ENCODE measurements around the gene PKDCC. TPM values are rescaled to one million over a fixed set of nuclear protein-coding genes. Genes with fewer than 3 reads are reported as not detected.

Gene PKDCC
- total RNA-seq, 4 donors from 2014 or later = 155 to 328 (median 200) TPM

- Histone ChIP-seq H3K36me3 (no peaks in the 10 kb centered on the region), H3K4me1 (peaks cover 0 to 23% (median 8%) of the 10 kb centered on the region in 4 donors), H3K9me3 (no peaks in the 10 kb centered on the region), H3K27me3 (no peaks in the 10 kb centered on the region), H3K4me3 (no peak overlapping the region), H3K27ac (no peak overlapping the region)
- 70 to 87% methylated on average over 2 of the region's 2 CpGs for WGBS, 2 donors
- TF ChIP-seq POLR2A (IDR thresholded peaks at IDR 0.05) = no peak
- TF ChIP-seq, protein P1, sequence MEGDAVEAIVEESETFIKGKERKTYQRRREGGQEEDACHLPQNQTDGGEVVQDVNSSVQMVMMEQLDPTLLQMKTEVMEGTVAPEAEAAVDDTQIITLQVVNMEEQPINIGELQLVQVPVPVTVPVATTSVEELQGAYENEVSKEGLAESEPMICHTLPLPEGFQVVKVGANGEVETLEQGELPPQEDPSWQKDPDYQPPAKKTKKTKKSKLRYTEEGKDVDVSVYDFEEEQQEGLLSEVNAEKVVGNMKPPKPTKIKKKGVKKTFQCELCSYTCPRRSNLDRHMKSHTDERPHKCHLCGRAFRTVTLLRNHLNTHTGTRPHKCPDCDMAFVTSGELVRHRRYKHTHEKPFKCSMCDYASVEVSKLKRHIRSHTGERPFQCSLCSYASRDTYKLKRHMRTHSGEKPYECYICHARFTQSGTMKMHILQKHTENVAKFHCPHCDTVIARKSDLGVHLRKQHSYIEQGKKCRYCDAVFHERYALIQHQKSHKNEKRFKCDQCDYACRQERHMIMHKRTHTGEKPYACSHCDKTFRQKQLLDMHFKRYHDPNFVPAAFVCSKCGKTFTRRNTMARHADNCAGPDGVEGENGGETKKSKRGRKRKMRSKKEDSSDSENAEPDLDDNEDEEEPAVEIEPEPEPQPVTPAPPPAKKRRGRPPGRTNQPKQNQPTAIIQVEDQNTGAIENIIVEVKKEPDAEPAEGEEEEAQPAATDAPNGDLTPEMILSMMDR (IDR thresholded peaks at IDR 0.05) = no peak
- no peak for TF ChIP-seq EP300 (IDR thresholded peaks at IDR 0.05)
- DNase-seq (ENCODE audit: low spot score in 2 of 2) = no peak
Observed at GRCh38 chr2:42073739-42074503, 26.1 kb downstream of the PKDCC start.

GRCh38 chr2:42074661-42075060 is 26.8 kb downstream of the PKDCC start:
- Histone ChIP-seq H3K36me3 (no peaks in the 10 kb centered on the region), H3K27me3 (no peaks in the 10 kb centered on the region), H3K9me3 (no peaks in the 10 kb centered on the region), H3K4me1 (peaks cover 0 to 23% (median 8%) of the 10 kb centered on the region in 4 donors), H3K27ac (no peak overlapping the region), H3K4me3 (no peak overlapping the region)
- TF ChIP-seq POLR2A (IDR thresholded peaks at IDR 0.05) (no peak), EP300 (IDR thresholded peaks at IDR 0.05) (no peak)
- TF ChIP-seq, protein P1 (IDR thresholded peaks at IDR 0.05) = no peak
- WGBS, 2 donors = 79 to 93% methylated on average over 1 to 2 of the region's 2 CpGs
- DNase-seq (ENCODE audit: low spot score in 2 of 2) = no peak

GRCh38 chr2:42076357-42077225 is 28.8 kb downstream of the PKDCC start:
- Histone ChIP-seq H3K4me3 (no peak overlapping the region), H3K27me3 (no peaks in the 10 kb centered on the region), H3K4me1 (peaks cover 0 to 19% (median 8%) of the 10 kb centered on the region in 4 donors), H3K27ac (no peak overlapping the region), H3K36me3 (no peaks in the 10 kb centered on the region), H3K9me3 (no peaks in the 10 kb centered on the region)
- DNase-seq (ENCODE audit: low spot score in 2 of 2) = no peak
- TF ChIP-seq, protein P1 (IDR thresholded peaks at IDR 0.05) = no peak
- TF ChIP-seq POLR2A (IDR thresholded peaks at IDR 0.05) (no peak), EP300 (IDR thresholded peaks at IDR 0.05) (no peak)
- 87% methylated on average over 10 of the region's 10 CpGs for WGBS, 2 donors

GRCh38 chr2:42077343-42077742 is 29.5 kb downstream of the PKDCC start:
- H3K27ac ChIP-seq = no peak overlapping the region
- no peaks in the 10 kb centered on the region for H3K36me3 ChIP-seq
- DNase-seq (ENCODE audit: low spot score in 2 of 2) = no peak
- no peaks in the 10 kb centered on the region for H3K9me3 ChIP-seq
- TF ChIP-seq POLR2A (IDR thresholded peaks at IDR 0.05) (no peak), EP300 (IDR thresholded peaks at IDR 0.05) (no peak)
- TF ChIP-seq, protein P1 (IDR thresholded peaks at IDR 0.05) = no peak
- no peaks in the 10 kb centered on the region for H3K27me3 ChIP-seq
- H3K4me3 ChIP-seq = no peak overlapping the region
- peaks cover 0 to 12% (median 5%) of the 10 kb centered on the region in 4 donors for H3K4me1 ChIP-seq
- 78 to 89% methylated on average over 2 of the region's 2 CpGs for WGBS, 2 donors

Measured in tibial nerve (tissue), 4 donors.